Measurements from ENCODE around the gene FLNA.

The FLNA gene

DNA sequence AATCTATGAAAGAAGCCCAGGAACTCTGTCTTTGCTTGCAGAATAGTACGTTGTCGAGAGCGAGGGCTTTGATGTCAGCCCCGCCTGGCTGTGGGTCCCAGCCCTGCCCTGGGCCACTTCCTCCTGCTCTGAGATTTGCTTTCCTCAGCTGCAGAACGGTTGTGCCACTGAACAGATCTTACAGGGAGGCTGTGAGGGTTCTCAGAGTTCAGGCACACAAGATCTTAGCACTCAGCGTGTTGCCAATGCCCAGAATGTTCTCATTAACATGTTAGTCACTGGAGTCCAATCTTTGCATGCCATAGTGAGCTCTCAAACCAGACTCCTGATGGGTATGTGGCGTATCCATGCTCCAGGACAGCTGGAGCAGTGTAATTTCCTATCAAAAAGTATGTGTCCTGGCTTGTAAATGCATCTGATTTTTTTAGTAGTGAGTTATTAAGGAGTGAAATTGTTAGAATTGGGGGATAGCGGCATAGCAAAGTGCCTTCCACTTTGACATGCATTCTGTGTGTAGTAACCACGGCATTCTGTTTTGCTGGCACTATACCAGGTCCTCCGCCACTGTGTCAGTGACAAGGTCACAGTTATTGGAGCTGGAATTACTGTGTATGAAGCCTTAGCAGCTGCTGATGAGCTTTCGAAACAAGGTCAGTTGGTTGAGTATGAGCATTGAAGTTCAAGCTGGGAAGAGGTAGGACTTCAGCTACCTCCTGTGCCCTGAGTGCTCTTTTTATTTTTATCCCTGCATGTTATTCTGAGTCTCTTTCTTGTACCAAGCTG, 47.2 kb downstream of the FLNA start:
- no peak overlapping the region for H3K27ac Mint-ChIP-seq
- no peaks in the 10 kb centered on the region for H3K27me3 Mint-ChIP-seq
- no peaks in the 10 kb centered on the region for H3K36me3 Mint-ChIP-seq (ENCODE audit: low read depth)
- peaks cover 47% of the 10 kb centered on the region for H3K4me1 Mint-ChIP-seq
- DNase-seq (no peak), ATAC-seq (peak; percentile 64)
- H3K4me3 Mint-ChIP-seq = peak overlapping the region; percentile 10
- H3K9me3 Mint-ChIP-seq = no peaks in the 10 kb centered on the region

DNA sequence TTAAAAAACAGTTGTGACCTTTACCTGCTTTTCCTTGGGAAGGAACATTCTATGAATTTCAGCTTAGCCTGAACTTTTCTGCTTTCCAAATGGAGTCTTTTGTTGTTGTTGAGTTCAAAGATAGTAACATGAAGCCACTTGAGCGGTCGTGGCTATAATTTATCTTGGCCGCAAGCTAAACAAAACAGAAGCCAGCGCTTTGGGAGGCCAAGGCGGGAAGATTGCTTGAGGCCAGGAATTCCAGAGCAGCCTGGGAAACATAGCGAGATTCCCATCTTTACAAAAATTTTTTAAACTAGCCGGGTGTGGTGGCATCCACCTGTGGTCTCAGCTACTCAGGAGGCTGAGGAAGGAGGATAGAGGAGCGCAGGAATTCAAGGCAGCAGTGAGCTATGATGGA, 48.9 kb downstream of the FLNA start:
- no peak overlapping the region for H3K27ac Mint-ChIP-seq
- ATAC-seq (no peak), DNase-seq (no peak)
- peaks cover 56% of the 10 kb centered on the region for H3K4me1 Mint-ChIP-seq
- no peaks in the 10 kb centered on the region for H3K36me3 Mint-ChIP-seq (ENCODE audit: low read depth)
- H3K4me3 Mint-ChIP-seq = no peak overlapping the region
- no peaks in the 10 kb centered on the region for H3K9me3 Mint-ChIP-seq
- H3K27me3 Mint-ChIP-seq = no peaks in the 10 kb centered on the region

DNA sequence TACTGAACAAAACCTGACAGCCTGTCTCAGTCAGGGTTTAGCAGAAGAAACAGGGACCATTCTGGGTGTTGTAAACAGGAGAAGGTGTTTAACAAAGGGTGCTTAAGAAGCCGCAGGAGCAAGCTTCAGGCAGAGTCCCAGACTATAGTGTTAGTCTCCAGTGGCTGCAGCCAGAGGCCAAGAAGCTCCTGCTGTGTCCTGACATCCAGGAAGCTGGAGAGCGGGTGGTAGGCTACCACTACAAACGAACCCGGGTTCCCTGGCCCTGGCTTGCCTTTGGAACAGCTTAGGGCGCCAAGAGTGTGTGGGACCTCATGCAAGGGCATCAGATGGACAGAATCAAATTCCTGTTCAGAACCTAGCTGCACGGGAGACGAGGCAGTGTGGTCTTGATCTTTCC, 50.9 kb downstream of the FLNA start:
- peaks cover 54% of the 10 kb centered on the region for H3K4me1 Mint-ChIP-seq
- no peak for ATAC-seq
- no peaks in the 10 kb centered on the region for H3K36me3 Mint-ChIP-seq (ENCODE audit: low read depth)
- DNase-seq = no peak
- no peak overlapping the region for H3K4me3 Mint-ChIP-seq
- H3K27me3 Mint-ChIP-seq = no peaks in the 10 kb centered on the region
- no peak overlapping the region for H3K27ac Mint-ChIP-seq
- no peaks in the 10 kb centered on the region for H3K9me3 Mint-ChIP-seq

DNA sequence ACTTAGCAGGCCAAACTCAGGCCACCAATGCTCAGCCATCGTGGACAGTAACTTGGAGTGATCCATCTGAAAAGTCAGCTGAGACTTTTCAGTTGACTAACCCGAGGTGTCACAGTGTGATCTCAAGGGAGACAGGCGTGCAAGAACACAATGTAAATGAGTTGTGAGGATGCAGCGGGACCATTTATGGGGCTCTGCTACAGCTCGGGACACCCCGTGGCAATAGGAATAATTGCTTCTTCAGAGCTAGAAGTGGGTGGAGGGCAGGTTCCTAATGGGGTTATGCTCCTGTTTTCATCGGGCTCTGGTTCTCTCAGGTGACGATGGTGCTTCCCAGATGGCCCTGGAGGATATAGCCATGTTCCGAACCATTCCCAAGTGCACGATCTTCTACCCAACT, 51.5 kb downstream of the FLNA start:
- H3K9me3 Mint-ChIP-seq = no peaks in the 10 kb centered on the region
- H3K4me3 Mint-ChIP-seq = no peak overlapping the region
- H3K27ac Mint-ChIP-seq = no peak overlapping the region
- ATAC-seq = no peak
- DNase-seq = no peak
- H3K27me3 Mint-ChIP-seq = no peaks in the 10 kb centered on the region
- no peaks in the 10 kb centered on the region for H3K36me3 Mint-ChIP-seq (ENCODE audit: low read depth)
- peaks cover 49% of the 10 kb centered on the region for H3K4me1 Mint-ChIP-seq

DNA sequence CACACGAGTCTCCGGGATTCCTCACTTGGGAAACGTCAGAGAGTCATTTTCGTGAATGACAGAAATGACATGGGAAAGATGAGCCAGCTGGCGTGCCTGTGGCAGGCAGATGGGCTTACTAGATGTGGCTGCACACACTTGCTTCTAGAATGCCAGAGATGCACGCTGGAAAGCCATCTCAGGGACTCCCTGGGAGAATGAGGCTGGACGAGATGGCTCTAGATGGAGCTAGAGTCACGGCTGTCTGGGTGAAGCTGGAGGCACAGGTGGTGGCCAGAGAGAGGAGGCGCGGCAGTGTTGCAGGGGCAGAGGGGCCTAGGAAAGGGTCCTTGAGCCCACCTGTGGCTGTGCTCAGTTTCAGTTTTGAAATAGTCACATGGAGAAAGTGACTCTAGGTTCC, 52.8 kb downstream of the FLNA start:
- ATAC-seq = peak; percentile 79
- H3K4me3 Mint-ChIP-seq = no peak overlapping the region

DNA sequence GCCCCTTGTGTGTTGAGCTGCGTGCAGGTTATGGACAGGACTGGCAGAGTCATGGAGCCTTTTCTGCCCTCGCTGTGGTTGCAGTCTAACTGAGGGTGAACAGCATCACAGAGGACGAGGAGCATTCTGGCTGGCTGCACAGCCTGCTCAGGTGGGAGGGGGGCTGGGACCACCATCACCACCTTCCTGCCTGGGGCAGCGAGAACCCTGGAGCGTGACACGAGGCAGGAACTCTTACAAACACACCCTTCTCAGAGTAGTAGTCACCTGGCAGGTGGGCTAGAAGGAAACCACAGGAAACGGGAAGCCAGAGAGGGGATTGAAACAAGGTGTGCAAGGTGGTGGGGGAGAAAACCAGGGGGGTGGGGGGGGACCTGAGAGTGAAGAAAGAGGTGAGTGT, 53.3 kb downstream of the FLNA start:
- no peaks in the 10 kb centered on the region for H3K36me3 Mint-ChIP-seq (ENCODE audit: low read depth)
- DNase-seq = no peak
- H3K9me3 Mint-ChIP-seq = no peaks in the 10 kb centered on the region
- ATAC-seq = peak; percentile 15
- peaks cover 39% of the 10 kb centered on the region for H3K4me1 Mint-ChIP-seq
- H3K4me3 Mint-ChIP-seq = no peak overlapping the region
- H3K27ac Mint-ChIP-seq = peak overlapping the region; percentile 29
- H3K27me3 Mint-ChIP-seq = no peaks in the 10 kb centered on the region

More for the DNA sequence above, 52.8 kb downstream of the FLNA start:
- Mint-ChIP-seq H3K27ac (peak overlapping the region; percentile 29), H3K9me3 (no peaks in the 10 kb centered on the region), H3K36me3 (ENCODE audit: low read depth) (no peaks in the 10 kb centered on the region), H3K27me3 (no peaks in the 10 kb centered on the region), H3K4me1 (peaks cover 44% of the 10 kb centered on the region)
- no peak for DNase-seq

DNA sequence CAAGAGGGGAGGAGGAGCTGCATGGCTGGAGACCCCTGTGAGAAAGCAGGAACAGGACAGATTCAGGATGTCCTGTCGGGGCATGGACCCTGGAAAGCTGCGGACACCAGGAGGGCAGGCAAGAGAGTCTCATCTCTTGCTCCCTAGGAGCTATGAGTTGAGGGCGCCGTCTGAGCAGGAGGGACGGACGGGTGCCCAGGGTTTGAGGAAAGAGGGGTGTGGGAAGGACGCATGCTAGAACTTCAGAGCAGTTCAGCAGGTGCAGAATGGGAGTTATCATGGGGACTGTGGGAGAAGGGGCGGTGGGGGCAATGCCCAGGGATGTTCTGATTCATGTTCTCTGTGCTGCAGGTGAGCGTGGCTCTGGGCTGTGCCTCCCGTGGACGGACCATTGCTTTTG, 54.0 kb downstream of the FLNA start:
- no peaks in the 10 kb centered on the region for H3K9me3 Mint-ChIP-seq
- H3K36me3 Mint-ChIP-seq (ENCODE audit: low read depth) = no peaks in the 10 kb centered on the region
- H3K27ac Mint-ChIP-seq = no peak overlapping the region
- DNase-seq (no peak), ATAC-seq (no peak)
- peaks cover 34% of the 10 kb centered on the region for H3K4me1 Mint-ChIP-seq
- no peaks in the 10 kb centered on the region for H3K27me3 Mint-ChIP-seq
- H3K4me3 Mint-ChIP-seq = no peak overlapping the region

DNA sequence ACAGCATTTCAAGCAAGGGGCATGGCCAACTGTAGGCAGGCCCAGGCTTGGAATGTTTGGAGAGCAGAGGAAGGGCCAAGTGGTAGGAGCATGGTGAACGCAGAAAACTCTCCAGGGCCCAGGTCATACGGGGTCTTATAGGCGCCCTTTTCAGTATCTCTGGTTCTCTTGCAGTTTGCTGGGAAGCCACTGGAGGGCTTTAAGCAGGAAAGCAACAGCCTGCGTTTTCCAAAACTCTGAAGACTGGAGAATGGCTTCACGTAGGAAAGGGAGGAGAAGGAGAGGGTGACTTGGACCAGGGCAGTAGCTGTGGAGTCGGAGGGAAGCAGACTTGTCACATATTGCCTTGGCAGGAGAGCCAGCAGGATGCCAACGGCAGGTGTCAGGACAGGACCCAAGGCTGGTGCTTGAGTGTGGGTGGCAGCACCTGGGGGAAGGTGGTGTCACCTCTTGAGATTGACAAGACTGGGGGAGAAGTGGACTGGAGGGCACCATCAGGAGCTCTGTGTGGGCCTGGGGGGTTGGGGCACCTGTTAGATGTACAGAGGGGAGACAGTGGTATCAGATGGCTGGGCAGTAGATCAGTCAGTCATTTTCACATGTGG, 56.9 kb downstream of the FLNA start:
- no peaks in the 10 kb centered on the region for H3K36me3 Mint-ChIP-seq (ENCODE audit: low read depth)
- no peaks in the 10 kb centered on the region for H3K9me3 Mint-ChIP-seq
- ATAC-seq (no peak), DNase-seq (no peak)
- H3K27me3 Mint-ChIP-seq = no peaks in the 10 kb centered on the region
- no peak overlapping the region for H3K27ac Mint-ChIP-seq
- peaks cover 60% of the 10 kb centered on the region for H3K4me1 Mint-ChIP-seq
- H3K4me3 Mint-ChIP-seq = no peak overlapping the region

DNA sequence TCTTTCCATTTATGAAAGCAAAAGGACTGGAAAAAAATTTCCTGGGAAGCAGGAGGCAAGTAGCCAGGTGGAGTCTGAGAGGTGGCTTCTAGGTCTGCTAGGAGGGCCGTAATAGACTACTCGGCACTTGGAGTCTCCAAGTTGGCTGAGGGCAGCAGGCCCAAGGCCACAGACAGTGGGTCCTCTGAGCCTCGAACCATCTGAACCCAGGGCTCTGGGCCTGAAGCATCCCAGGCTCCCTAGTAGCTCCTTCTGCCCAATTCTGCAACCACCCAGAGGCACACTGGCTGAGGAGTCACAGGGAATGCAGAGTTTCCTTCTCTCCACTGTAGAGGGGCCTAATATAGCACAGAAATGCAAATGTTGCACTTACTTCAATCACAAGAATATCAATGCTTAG, 59.0 kb downstream of the FLNA start:
- Mint-ChIP-seq H3K4me3 (no peak overlapping the region), H3K4me1 (peaks cover 63% of the 10 kb centered on the region), H3K27me3 (no peaks in the 10 kb centered on the region), H3K9me3 (no peaks in the 10 kb centered on the region), H3K36me3 (ENCODE audit: low read depth) (no peaks in the 10 kb centered on the region), H3K27ac (no peak overlapping the region)
- DNase-seq (no peak), ATAC-seq (no peak)

DNA sequence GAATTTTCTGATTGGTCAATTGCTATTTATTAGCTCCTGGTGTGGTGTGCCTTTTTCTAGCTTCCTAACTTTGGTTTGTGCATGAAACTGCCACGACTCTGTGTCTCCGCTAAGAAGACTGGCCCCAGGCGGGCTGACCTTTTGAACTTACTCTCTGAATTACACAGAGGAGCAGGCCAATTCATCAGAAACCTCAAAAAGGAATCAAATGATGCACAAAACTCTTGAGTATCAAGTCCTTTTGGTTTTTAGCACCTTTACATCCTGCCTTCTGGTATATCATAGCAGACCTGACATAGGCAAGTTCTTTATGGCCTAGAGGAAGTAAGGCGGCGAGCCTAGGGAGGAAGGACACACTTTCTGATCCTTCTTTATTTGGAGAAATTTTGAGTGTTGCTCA, 61.3 kb downstream of the FLNA start:
- H3K4me1 Mint-ChIP-seq = peaks cover 66% of the 10 kb centered on the region
- H3K27ac Mint-ChIP-seq = peak overlapping the region; percentile 89
- H3K4me3 Mint-ChIP-seq = peak overlapping the region; percentile 64
- peak; percentile 44 for DNase-seq
- H3K36me3 Mint-ChIP-seq (ENCODE audit: low read depth) = no peaks in the 10 kb centered on the region
- H3K27me3 Mint-ChIP-seq = no peaks in the 10 kb centered on the region
- no peaks in the 10 kb centered on the region for H3K9me3 Mint-ChIP-seq
- ATAC-seq = peak; percentile 77

DNA sequence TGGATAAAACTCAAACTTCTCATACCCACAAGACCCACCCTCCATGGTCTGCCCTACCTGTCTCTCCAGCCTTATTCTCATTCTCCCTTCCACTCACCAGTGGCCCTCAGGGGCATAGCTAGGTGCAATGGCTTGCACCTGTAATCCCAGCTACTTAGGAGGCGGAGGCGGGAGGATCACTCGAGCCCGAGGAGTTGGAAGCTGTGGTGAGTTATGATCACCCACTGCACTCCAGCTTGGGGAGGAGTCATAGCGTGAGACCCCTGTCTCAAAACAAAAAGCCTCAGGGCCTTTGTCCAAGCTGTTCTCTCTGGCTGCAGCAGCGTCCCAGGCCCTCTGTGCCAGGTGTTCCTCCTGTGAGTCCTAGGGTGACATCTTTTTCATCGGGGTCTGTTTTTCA, 62.3 kb downstream of the FLNA start:
- ATAC-seq (no peak), DNase-seq (no peak)
- no peak overlapping the region for H3K27ac Mint-ChIP-seq
- no peak overlapping the region for H3K4me3 Mint-ChIP-seq
- H3K27me3 Mint-ChIP-seq = no peaks in the 10 kb centered on the region
- H3K9me3 Mint-ChIP-seq = no peaks in the 10 kb centered on the region
- H3K36me3 Mint-ChIP-seq (ENCODE audit: low read depth) = no peaks in the 10 kb centered on the region
- H3K4me1 Mint-ChIP-seq = peaks cover 68% of the 10 kb centered on the region

DNA sequence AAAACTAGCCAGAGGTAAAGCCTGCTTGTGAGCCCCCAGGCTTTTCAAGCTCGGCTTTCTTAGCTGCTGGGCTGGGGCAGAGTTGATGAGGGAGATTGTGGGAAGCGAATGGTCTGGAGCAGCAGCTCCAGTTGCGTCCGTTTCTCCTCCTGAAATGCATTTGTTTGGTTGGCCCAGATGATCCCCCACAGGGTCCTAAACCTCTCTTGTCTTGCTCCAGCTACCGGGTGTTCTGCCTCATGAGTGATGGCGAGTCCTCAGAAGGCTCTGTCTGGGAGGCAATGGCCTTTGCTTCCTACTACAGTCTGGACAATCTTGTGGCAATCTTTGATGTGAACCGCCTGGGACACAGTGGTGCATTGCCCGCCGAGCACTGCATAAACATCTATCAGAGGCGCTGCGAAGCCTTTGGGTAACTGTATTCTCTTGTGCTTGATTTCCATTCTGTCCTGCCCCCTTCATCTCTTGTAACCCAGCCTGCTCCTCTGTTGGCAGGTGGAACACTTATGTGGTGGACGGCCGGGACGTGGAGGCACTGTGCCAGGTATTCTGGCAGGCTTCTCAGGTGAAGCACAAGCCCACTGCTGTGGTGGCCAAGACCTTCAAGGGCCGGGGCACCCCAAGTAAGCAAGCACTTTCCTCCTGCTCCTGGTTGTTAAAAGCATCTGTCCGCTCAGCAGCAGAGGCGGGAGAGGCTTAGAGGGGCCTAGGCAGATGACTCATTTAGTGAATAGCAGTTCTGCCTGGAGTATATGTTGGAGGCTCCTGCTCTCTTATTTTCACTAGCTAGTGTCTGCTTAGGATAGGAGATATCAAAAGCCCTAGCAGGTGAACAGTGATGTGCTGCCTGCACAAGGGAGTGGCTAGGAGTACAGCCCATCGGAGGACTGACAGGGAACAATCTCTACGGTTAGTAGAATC, 63.6 kb downstream of the FLNA start:
- DNase-seq (no peak), ATAC-seq (peak; percentile 62)
- Mint-ChIP-seq H3K9me3 (no peaks in the 10 kb centered on the region), H3K27ac (no peak overlapping the region), H3K36me3 (ENCODE audit: low read depth) (no peaks in the 10 kb centered on the region), H3K4me1 (peaks cover 68% of the 10 kb centered on the region), H3K4me3 (no peak overlapping the region), H3K27me3 (no peaks in the 10 kb centered on the region)

DNA sequence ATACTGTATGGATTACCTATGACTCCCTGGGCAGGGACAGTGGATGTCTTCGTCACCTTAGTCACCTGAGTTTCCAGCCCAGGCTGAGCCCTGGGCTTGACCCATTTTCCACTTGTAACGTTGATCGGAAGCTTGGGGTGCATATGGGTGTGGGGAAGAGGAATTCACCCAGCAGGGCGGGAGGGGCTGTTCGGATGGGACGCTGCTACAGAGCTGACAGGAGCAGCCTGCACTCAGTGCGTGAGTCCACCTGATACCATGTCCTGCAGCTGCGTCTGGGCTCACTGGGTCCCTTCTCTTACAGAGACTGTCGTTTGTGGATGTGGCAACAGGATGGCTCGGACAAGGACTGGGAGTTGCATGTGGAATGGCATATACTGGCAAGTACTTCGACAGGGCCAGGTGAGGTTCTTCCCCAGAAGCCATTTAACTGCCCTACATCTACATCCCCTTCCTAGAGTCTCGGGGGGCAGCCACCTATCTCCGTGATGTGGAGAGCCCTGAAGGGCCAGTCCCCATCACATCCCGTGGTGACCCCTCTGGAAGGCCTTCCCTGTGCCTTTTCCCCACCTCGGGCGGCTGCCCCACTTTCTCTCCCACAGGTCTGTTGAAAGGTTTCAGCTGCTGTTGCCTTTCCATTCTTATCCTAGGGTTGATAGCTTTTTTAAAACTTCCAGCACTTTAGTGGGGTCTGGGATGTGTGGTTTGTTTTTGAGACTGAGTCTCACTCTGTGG, 65.2 kb downstream of the FLNA start:
- H3K27ac Mint-ChIP-seq = no peak overlapping the region

More for the DNA sequence above, 65.2 kb downstream of the FLNA start:
- Mint-ChIP-seq H3K4me3 (no peak overlapping the region), H3K27me3 (no peaks in the 10 kb centered on the region), H3K36me3 (ENCODE audit: low read depth) (no peaks in the 10 kb centered on the region), H3K9me3 (no peaks in the 10 kb centered on the region), H3K4me1 (peaks cover 62% of the 10 kb centered on the region)
- no peak for ATAC-seq
- DNase-seq = no peak
